Measurements from ENCODE around the gene SPP1.
A peak's percentile ranks its signal among the peaks of the same experiment; 100 is the strongest.
"Not testable (repeated sequence)": the region's sequence is repeated elsewhere in the genome, so short reads cannot be mapped to it uniquely, and the experiment has no call there.

Gene SPP1

GRCh38 chr4:87975466-87975865 is at the start of gene SPP1:
TSS of gene SPP1 (plus strand) at chr4:87975714. CDS start at chr4:87976896, 1,182 bp downstream.
- DNase-seq, result peak in 1 of 2 experiments; percentile 2

- no peak for DNase-seq
These were observed 48.9 kb upstream of the SPP1 start for GRCh38 chr4:87926554-87927098.

- DNase-seq, result no peak
These were observed 44.9 kb upstream of the SPP1 start for GRCh38 chr4:87930629-87931028.

DNA sequence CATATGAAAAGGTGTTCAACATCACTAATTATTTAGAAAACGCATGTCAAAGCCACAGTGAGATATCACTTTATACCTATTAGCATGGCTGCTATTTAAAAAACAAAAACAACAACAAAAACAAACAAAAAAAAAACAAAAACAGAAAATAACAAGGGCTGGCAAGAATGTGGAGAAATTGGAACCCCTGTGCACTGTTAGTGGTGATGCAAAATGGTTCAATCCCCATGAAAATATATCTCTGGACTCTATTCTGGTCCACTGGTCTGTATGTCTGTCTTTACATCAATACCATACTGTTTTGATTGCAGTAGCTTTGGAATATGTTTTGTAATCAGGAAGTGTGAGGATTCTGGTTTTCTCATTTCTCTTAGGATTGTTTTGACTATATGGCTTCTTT is 43.6 kb upstream of the SPP1 start:
- DNase-seq, result no peak

- DNase-seq, result no peak
These were observed 42.8 kb upstream of the SPP1 start for GRCh38 chr4:87932718-87933141.

GRCh38 chr4:87933337-87933736 is 42.2 kb upstream of the SPP1 start:
- no peak for DNase-seq

GRCh38 chr4:87934157-87934704 is 41.3 kb upstream of the SPP1 start:
- DNase-seq, result no peak

DNA sequence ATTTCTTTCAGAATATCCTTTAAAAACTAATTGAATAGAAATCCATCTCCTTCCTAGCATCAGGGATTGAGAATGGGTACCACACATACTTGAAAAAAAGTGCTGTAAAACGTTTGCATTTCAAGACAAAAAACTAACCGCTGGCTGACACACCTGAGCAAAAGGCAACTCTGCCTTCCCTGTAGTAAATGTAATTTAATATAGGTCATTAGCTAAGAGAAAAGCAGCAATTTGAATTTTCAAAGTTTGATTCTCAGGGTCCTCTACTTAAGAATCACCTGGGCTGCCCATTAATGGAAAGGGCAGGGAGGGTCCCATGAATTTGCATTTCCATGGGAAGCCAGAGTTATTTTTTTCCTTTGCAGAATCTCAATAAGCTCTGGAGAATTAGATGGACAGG is 40.5 kb upstream of the SPP1 start:
- DNase-seq, result no peak

- DNase-seq, result not testable (repeated sequence)
These were observed 39.6 kb upstream of the SPP1 start for GRCh38 chr4:87935954-87936353.

- no peak for DNase-seq
These were observed 38.0 kb upstream of the SPP1 start for GRCh38 chr4:87937523-87937922.

DNA sequence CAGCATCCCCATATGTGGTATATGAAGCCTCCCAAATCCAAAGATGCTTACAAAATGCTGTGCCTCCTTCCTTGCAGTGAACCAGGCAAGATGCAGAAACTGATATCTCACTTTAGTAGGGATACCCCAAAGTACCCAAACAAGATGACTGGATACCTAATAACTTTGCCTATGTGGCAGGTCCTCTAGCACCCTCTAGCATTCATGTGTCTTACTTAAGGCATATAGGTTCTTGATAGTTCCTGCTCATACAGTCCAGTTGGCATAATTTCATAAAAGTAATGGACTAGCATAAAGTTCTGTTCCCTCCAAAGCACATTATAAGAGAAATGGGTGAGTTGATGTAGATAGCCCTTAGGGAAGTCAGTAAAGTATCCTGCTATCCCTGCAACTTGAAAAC is 36.8 kb upstream of the SPP1 start:
- no peak for DNase-seq

DNA sequence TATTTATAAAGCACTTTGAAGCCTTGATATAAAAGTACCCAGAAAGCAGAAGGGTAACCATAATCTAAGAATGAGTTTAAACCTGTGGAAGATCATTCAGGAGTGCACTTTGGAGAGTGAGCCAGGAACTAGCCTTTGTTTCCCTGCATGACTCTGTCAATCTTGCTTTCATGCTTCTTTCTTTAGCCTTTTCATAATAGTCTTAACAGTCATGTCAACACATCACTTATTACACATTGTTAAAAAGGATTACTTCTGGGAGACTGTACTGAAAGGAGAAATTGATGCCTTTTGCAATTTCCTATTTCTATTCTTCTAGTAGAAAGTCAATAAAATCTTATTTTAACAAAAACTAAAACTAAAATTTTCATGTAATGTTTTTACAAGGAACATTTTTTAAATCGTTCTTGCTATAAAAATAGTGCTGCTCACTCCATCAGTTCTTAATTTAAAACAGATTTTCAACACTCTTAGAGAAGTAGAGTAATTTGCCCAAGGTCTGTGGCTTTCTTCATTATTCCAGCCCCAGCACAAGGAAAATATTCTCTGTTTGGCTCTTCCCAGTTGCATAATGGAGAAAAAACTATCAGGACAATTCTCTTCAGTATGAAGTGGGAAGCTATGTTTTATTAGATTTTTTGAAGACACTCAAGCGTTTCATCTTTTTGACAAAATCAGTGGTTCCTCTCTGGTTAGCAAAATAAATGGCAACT is 35.4 kb upstream of the SPP1 start:
- no peak for DNase-seq

DNA sequence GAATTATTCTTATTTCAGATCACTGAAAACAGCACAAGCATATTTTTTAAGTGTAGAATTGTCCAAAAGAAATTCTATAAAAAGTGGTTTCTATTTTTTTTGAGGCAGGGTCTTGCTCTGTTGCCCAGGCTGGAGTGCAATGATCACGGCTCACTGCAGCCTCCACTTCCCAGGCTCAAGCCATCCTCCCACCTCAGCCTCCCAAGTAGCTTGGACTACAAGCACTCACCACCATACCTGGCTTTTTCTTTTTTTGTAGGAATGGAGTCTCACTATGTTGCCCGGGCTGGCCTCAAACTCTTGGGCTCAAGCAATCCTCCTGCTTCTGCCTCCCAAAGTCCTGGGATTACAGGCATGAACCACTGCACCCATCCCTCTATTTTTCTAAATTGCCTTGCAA is 34.7 kb upstream of the SPP1 start:
- DNase-seq, result not testable (repeated sequence)

- DNase-seq, result no peak
These were observed 33.7 kb upstream of the SPP1 start for GRCh38 chr4:87941537-87942392.

- DNase-seq, result no peak
These were observed 31.8 kb upstream of the SPP1 start for GRCh38 chr4:87943660-87944149.

- DNase-seq, result no peak
These were observed 30.5 kb upstream of the SPP1 start for GRCh38 chr4:87944967-87945366.

- no peak for DNase-seq
These were observed 28.7 kb upstream of the SPP1 start for GRCh38 chr4:87946766-87947165.

- no peak for DNase-seq
These were observed 27.9 kb upstream of the SPP1 start for GRCh38 chr4:87947381-87948160.

GRCh38 chr4:87949961-87950360 is 25.6 kb upstream of the SPP1 start:
- DNase-seq, result no peak

- DNase-seq, result no peak
These were observed 25.0 kb upstream of the SPP1 start for GRCh38 chr4:87950493-87950892.

DNA sequence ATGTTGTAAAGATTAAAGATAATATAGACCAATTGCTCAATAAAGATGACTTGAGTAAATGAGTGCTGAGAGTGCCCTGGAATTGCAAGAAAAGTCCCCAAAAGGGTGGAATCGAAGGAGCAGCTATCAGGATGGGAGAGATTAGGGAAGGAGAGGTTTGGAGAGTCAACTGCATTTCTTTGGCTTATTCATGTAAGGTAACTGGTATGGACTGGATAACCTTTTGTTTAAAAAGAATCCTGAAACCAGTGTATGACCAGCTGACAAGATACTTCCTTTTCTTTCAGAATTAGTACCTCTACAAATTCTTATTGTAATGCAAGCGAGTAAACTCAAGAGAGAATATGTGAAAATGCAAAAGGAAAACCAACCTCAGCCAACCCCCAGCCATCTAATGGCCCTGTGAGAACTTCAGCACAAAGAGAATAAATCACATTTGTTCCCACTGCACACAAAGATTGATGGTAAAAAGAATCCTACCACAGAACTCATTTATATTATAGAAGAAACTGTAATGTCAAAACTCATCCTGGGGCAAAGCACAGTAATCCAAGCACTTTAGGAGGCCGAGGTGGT is 24.5 kb upstream of the SPP1 start:
- no peak for DNase-seq

DNA sequence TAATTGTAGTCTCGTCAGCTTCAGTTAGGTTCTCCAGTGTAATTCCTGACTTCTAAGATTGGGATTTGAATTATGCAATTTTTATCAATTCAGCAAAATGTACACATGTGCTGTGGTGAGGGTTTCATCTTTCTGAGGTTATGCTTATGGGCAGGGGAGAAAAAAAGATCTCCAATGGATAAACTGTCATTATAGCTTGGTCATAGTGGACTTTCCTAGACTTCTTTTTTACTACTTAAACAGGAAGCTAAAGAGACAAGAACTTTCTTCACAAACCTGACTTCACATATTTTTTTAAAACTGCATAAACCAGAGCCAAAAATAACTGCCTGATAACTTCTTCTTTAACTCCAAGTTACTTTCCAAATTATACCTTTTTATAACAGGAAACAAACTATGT is 21.7 kb upstream of the SPP1 start:
- DNase-seq, result no peak

Data from NCI-H2081 (cell line).